Measurements from ENCODE around the gene HSD17B4.

DNA sequence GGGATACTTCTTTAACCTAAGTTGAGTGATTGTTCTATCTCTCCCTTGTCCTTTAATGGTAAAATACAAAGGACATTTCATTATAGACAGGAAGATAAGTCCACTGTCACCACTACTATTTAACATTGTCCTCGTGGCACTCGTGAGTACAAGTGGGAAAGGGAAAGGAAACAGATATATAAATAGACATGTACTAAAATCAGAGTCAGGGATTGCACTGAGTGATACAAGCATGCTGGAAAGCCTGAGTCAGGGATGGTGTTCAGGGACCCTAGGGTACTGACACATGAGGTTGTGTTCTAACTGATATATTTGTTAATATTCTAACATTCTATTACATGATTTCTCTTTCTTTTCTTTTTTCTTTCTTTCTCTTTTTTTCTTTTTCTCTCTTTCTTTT, 102.3 kb downstream of the HSD17B4 start:
- TF ChIP-seq, protein P1, sequence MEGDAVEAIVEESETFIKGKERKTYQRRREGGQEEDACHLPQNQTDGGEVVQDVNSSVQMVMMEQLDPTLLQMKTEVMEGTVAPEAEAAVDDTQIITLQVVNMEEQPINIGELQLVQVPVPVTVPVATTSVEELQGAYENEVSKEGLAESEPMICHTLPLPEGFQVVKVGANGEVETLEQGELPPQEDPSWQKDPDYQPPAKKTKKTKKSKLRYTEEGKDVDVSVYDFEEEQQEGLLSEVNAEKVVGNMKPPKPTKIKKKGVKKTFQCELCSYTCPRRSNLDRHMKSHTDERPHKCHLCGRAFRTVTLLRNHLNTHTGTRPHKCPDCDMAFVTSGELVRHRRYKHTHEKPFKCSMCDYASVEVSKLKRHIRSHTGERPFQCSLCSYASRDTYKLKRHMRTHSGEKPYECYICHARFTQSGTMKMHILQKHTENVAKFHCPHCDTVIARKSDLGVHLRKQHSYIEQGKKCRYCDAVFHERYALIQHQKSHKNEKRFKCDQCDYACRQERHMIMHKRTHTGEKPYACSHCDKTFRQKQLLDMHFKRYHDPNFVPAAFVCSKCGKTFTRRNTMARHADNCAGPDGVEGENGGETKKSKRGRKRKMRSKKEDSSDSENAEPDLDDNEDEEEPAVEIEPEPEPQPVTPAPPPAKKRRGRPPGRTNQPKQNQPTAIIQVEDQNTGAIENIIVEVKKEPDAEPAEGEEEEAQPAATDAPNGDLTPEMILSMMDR (IDR thresholded peaks at IDR 0.05): no peak
- TF ChIP-seq POLR2A (IDR thresholded peaks at IDR 0.05) (no peak), POLR2AphosphoS5 (IDR thresholded peaks at IDR 0.05) (no peak), EP300 (IDR thresholded peaks at IDR 0.05) (no peak)
